Measurements from ENCODE around the gene DSP.

The DSP gene

GRCh38 chr6:7537565-7538174, 3.8 kb upstream of the DSP start:
- H3K79me2 ChIP-seq (ENCODE audit: insufficient read depth, low read length), result no peaks in the 10 kb centered on the region
- no peak overlapping the region for H3K9ac ChIP-seq (ENCODE audit: low read depth, low read length)
- no peak overlapping the region for H2AFZ ChIP-seq (ENCODE audit: low read depth, low read length)
- no peak overlapping the region for H3K4me3 ChIP-seq (ENCODE audit: low read depth in 1 of 2, low read length in 2 of 2)
- no peak overlapping the region for H3K27ac ChIP-seq (ENCODE audit: low read length)
- no peak overlapping the region for H3K4me2 ChIP-seq (ENCODE audit: insufficient read depth, low read length)
- TF ChIP-seq EZH2 (IDR thresholded peaks at IDR 0.05; ENCODE audit: borderline replicate concordance, low read depth, low read length, severe bottlenecking) (no peak), CTCF (IDR thresholded peaks at IDR 0.05; ENCODE audit: borderline replicate concordance, extremely low read depth, low read length, poor library complexity, severe bottlenecking) (no peak)
- no peaks in the 10 kb centered on the region for H3K36me3 ChIP-seq (ENCODE audit: insufficient read depth, low read length)
- no peaks in the 10 kb centered on the region for H4K20me1 ChIP-seq (ENCODE audit: insufficient read depth, low read length)
- ATAC-seq (ENCODE audit: insufficient read depth, low read depth) (no peak), DNase-seq (no peak)
- H3K9me3 ChIP-seq (ENCODE audit: insufficient read depth, low read length, severe bottlenecking), result no peaks in the 10 kb centered on the region
- H3K4me1 ChIP-seq (ENCODE audit: insufficient read depth, low read length), result no peaks in the 10 kb centered on the region
- H3K27me3 ChIP-seq (ENCODE audit: insufficient read depth, low read length, poor library complexity), result peaks cover 4% of the 10 kb centered on the region

- Histone ChIP-seq H3K9me3 (ENCODE audit: insufficient read depth, low read length, severe bottlenecking) (no peaks in the 10 kb centered on the region), H3K79me2 (ENCODE audit: insufficient read depth, low read length) (no peaks in the 10 kb centered on the region), H3K27me3 (ENCODE audit: insufficient read depth, low read length, poor library complexity) (peaks cover 3% of the 10 kb centered on the region), H3K4me1 (ENCODE audit: insufficient read depth, low read length) (no peaks in the 10 kb centered on the region), H3K4me2 (ENCODE audit: insufficient read depth, low read length) (no peak overlapping the region), H4K20me1 (ENCODE audit: insufficient read depth, low read length) (no peaks in the 10 kb centered on the region), H3K36me3 (ENCODE audit: insufficient read depth, low read length) (no peaks in the 10 kb centered on the region), H2AFZ (ENCODE audit: low read depth, low read length) (no peak overlapping the region), H3K9ac (ENCODE audit: low read depth, low read length) (no peak overlapping the region), H3K4me3 (ENCODE audit: low read depth in 1 of 2, low read length in 2 of 2) (no peak overlapping the region), H3K27ac (ENCODE audit: low read length) (no peak overlapping the region)
- no peak for ATAC-seq (ENCODE audit: insufficient read depth, low read depth)
- TF ChIP-seq CTCF (IDR thresholded peaks at IDR 0.05; ENCODE audit: borderline replicate concordance, extremely low read depth, low read length, poor library complexity, severe bottlenecking) (no peak), EZH2 (IDR thresholded peaks at IDR 0.05; ENCODE audit: borderline replicate concordance, low read depth, low read length, severe bottlenecking) (no peak)
- no peak for DNase-seq
These were observed 3.0 kb upstream of the DSP start for GRCh38 chr6:7538484-7538883.

GRCh38 chr6:7540595-7540994, 876 bp upstream of the DSP start:
- H3K79me2 ChIP-seq (ENCODE audit: insufficient read depth, low read length), result no peaks in the 10 kb centered on the region
- ATAC-seq (ENCODE audit: insufficient read depth, low read depth) (no peak), DNase-seq (no peak)
- H3K9ac ChIP-seq (ENCODE audit: low read depth, low read length), result no peak overlapping the region
- H3K36me3 ChIP-seq (ENCODE audit: insufficient read depth, low read length), result no peaks in the 10 kb centered on the region
- no peak overlapping the region for H3K4me2 ChIP-seq (ENCODE audit: insufficient read depth, low read length)
- no peak overlapping the region for H3K27ac ChIP-seq (ENCODE audit: low read length)
- no peak overlapping the region for H3K4me3 ChIP-seq (ENCODE audit: low read depth in 1 of 2, low read length in 2 of 2)
- H3K4me1 ChIP-seq (ENCODE audit: insufficient read depth, low read length), result no peaks in the 10 kb centered on the region
- no peak overlapping the region for H2AFZ ChIP-seq (ENCODE audit: low read depth, low read length)
- H3K27me3 ChIP-seq (ENCODE audit: insufficient read depth, low read length, poor library complexity), result peaks cover 18% of the 10 kb centered on the region
- no peaks in the 10 kb centered on the region for H3K9me3 ChIP-seq (ENCODE audit: insufficient read depth, low read length, severe bottlenecking)
- no peaks in the 10 kb centered on the region for H4K20me1 ChIP-seq (ENCODE audit: insufficient read depth, low read length)
- no peak for TF ChIP-seq CTCF (IDR thresholded peaks at IDR 0.05; ENCODE audit: borderline replicate concordance, extremely low read depth, low read length, poor library complexity, severe bottlenecking)
- no peak for TF ChIP-seq EZH2 (IDR thresholded peaks at IDR 0.05; ENCODE audit: borderline replicate concordance, low read depth, low read length, severe bottlenecking)

Data from DND-41 (cell line).